ENCODE measurements around the gene ADSS1.

ADSS1 gene

DNA sequence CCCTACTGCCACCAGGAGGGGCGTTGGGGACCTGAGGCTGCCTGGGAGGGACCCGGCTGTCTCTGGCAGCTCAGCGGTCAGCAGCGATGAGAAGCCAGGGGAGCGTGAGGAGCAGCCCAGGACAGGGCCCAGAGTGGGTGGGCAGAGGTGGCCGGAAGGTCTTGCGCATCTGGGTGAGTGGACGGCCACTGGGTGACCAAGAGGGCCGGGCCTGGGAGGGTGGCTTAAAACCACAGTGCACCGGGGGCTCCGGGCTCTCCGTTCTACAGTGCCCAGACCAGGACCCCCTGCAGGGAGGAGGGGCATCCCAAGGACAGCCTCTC is 24.6 kb upstream of the ADSS1 start:
- no peak for TF ChIP-seq POLR2AphosphoS5 (IDR thresholded peaks at IDR 0.05; ENCODE audit: low read depth, low read length)
- TF ChIP-seq, protein P1, sequence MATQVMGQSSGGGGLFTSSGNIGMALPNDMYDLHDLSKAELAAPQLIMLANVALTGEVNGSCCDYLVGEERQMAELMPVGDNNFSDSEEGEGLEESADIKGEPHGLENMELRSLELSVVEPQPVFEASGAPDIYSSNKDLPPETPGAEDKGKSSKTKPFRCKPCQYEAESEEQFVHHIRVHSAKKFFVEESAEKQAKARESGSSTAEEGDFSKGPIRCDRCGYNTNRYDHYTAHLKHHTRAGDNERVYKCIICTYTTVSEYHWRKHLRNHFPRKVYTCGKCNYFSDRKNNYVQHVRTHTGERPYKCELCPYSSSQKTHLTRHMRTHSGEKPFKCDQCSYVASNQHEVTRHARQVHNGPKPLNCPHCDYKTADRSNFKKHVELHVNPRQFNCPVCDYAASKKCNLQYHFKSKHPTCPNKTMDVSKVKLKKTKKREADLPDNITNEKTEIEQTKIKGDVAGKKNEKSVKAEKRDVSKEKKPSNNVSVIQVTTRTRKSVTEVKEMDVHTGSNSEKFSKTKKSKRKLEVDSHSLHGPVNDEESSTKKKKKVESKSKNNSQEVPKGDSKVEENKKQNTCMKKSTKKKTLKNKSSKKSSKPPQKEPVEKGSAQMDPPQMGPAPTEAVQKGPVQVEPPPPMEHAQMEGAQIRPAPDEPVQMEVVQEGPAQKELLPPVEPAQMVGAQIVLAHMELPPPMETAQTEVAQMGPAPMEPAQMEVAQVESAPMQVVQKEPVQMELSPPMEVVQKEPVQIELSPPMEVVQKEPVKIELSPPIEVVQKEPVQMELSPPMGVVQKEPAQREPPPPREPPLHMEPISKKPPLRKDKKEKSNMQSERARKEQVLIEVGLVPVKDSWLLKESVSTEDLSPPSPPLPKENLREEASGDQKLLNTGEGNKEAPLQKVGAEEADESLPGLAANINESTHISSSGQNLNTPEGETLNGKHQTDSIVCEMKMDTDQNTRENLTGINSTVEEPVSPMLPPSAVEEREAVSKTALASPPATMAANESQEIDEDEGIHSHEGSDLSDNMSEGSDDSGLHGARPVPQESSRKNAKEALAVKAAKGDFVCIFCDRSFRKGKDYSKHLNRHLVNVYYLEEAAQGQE (IDR thresholded peaks at IDR 0.05; ENCODE audit: insufficient read depth in 1 of 2, low read depth in 2 of 2, low read length in 2 of 2), result no peak
- TF ChIP-seq TAF1 (IDR thresholded peaks at IDR 0.05; ENCODE audit: borderline replicate concordance, insufficient read depth, low read length), result no peak
- no peak for TF ChIP-seq SIN3A (IDR thresholded peaks at IDR 0.05; ENCODE audit: borderline replicate concordance, insufficient read depth, low read length)
- no peak for TF ChIP-seq FOXP2 (optimal IDR thresholded peaks at IDR 0.05; ENCODE audit: borderline replicate concordance, extremely low read depth, extremely low read length, insufficient read depth)

DNA sequence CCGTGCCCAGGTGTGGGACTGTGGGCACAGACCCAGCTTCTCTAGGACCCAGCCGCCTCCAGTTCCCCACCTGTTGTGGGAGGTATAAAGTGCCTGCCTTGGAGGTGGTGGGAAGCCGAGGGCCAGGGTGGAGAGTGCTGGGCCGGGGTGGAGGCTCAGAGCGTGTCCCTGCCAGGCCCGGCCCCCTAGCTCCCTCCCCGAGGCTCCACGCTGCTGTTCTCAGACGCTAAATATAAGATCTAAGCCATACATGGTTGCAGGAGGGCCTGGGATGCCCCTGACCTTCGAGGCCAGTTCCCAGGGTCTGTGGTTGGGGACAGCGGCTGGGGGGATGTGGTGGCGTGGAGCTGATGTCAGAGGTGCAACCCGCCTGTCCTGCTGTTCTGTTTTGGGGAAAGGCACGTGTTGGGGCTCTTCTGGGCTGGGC is 23.8 kb upstream of the ADSS1 start:
- TF ChIP-seq, protein P1 (IDR thresholded peaks at IDR 0.05; ENCODE audit: insufficient read depth in 1 of 2, low read depth in 2 of 2, low read length in 2 of 2), result no peak
- TF ChIP-seq SIN3A (IDR thresholded peaks at IDR 0.05; ENCODE audit: borderline replicate concordance, insufficient read depth, low read length) (no peak), POLR2AphosphoS5 (IDR thresholded peaks at IDR 0.05; ENCODE audit: low read depth, low read length) (no peak), FOXP2 (optimal IDR thresholded peaks at IDR 0.05; ENCODE audit: borderline replicate concordance, extremely low read depth, extremely low read length, insufficient read depth) (no peak), TAF1 (IDR thresholded peaks at IDR 0.05; ENCODE audit: borderline replicate concordance, insufficient read depth, low read length) (no peak)

DNA sequence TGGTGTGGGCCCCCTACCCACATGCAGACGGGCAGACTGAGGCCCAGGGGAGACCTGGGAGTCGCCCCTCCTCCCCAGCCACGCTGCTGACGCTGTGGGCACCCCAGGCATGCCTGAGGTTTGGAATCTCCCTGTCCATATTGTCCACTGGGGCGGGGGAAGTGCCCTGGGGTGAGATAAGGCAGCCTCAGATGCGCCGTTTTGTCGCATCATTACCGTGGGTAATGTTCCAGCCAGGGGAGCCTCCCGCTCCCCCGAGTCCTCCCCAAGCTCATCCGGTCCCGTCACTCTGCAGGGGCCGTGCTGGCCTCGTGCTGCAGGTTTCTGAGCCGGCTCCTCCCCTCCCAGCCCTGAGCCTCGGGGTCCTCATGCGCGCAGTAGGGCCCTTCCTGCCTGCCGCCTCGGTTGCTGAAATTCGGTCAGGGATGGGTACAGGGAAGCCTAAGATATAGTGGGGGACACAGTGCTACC is 23.2 kb upstream of the ADSS1 start:
- TF ChIP-seq POLR2AphosphoS5 (IDR thresholded peaks at IDR 0.05; ENCODE audit: low read depth, low read length), result no peak
- no peak for TF ChIP-seq TAF1 (IDR thresholded peaks at IDR 0.05; ENCODE audit: borderline replicate concordance, insufficient read depth, low read length)
- no peak for TF ChIP-seq FOXP2 (optimal IDR thresholded peaks at IDR 0.05; ENCODE audit: borderline replicate concordance, extremely low read depth, extremely low read length, insufficient read depth)
- no peak for TF ChIP-seq SIN3A (IDR thresholded peaks at IDR 0.05; ENCODE audit: borderline replicate concordance, insufficient read depth, low read length)
- TF ChIP-seq, protein P1 (IDR thresholded peaks at IDR 0.05; ENCODE audit: insufficient read depth in 1 of 2, low read depth in 2 of 2, low read length in 2 of 2), result no peak

DNA sequence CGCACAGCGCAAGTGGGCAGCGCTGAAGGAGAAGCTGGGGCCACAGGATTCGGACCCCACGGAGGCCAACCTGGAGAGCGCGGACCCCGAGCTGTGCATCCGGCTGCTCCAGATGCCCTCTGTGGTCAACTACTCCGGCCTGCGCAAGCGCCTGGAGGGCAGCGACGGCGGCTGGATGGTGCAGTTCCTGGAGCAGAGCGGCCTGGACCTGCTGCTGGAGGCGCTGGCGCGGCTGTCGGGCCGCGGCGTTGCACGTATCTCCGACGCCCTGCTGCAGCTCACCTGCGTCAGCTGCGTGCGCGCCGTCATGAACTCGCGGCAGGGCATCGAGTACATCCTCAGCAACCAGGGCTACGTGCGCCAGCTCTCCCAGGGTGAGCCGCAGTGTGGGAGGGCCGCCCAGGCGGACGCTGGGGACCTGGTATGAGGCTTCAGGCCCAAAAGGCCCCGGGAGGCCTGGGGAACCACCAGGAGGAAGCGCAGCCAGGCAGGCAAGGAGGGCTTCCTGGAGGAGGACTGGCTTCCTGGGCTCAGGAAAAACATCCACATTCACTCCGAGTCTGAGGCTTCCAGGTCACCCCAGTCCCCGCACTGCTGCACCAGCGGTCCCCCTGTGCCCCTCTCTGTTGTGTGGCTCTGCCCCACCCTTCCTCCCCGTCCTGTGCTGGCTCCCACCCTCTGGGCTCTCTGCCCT is 22.5 kb upstream of the ADSS1 start:
- TF ChIP-seq SIN3A (IDR thresholded peaks at IDR 0.05; ENCODE audit: borderline replicate concordance, insufficient read depth, low read length) (no peak), TAF1 (IDR thresholded peaks at IDR 0.05; ENCODE audit: borderline replicate concordance, insufficient read depth, low read length) (no peak), POLR2AphosphoS5 (IDR thresholded peaks at IDR 0.05; ENCODE audit: low read depth, low read length) (no peak)

DNA sequence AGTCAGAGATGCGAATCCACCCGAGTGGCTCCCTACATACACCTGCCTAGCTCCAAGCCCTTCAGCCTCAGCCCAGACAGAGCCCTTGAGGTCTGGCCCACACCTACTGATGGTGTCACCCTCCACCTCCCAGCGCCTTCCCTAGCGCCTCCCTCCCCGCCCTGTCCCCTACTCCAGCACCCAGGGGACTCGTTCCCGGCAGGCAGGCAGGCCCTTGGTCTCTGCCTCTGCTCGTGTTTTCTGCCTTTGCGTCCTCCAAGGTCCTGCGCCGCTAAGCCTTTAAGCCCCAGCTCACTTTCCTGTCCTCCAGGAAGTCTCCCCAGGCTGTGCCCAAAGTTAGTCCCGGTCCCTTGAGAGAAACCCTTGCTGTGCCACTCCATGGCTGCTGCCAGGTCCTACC is 21.9 kb upstream of the ADSS1 start:
- TF ChIP-seq POLR2AphosphoS5 (IDR thresholded peaks at IDR 0.05; ENCODE audit: low read depth, low read length) (no peak), FOXP2 (optimal IDR thresholded peaks at IDR 0.05; ENCODE audit: borderline replicate concordance, extremely low read depth, extremely low read length, insufficient read depth) (no peak), SIN3A (IDR thresholded peaks at IDR 0.05; ENCODE audit: borderline replicate concordance, insufficient read depth, low read length) (no peak), TAF1 (IDR thresholded peaks at IDR 0.05; ENCODE audit: borderline replicate concordance, insufficient read depth, low read length) (no peak)
- TF ChIP-seq, protein P1 (IDR thresholded peaks at IDR 0.05; ENCODE audit: insufficient read depth in 1 of 2, low read depth in 2 of 2, low read length in 2 of 2), result no peak
